ENCODE results near the gene TPST1.

TPST1 gene

DNA sequence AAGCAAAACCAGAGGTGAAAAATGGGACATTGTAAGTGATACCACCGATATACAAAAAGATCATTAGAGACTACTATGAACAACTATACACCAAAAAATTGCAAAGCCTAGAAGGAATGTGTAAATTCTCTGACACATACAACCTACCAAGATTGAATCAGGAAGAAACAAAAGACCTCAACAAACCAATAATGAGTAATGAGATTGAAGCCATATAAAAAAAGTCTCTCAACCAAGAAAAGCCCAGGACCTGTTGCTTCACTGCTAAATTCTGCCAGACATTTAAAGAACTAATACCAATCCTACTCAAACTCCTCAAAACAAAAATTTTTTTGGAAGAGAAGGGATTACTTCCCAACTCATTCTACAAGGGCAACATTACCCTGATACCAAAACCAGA, 134.0 kb downstream of the TPST1 start:
- H3K27ac ChIP-seq (ENCODE audit: low read length, poor library complexity, severe bottlenecking) = no peak overlapping the region
- H2AK5ac ChIP-seq (ENCODE audit: low read length, severe bottlenecking) = no peak overlapping the region
- H4K91ac ChIP-seq (ENCODE audit: low read length) = no peak overlapping the region
- no peak overlapping the region for H2BK120ac ChIP-seq (ENCODE audit: low read depth, low read length)
- H3K14ac ChIP-seq (ENCODE audit: low read length in 2 of 2) = no peak overlapping the region
- no peak overlapping the region for H2BK12ac ChIP-seq (ENCODE audit: low read length in 2 of 2)
- WGBS = no CpG with 5 or more reads among the region's 1 CpG
- no peak overlapping the region for H3K23ac ChIP-seq (ENCODE audit: low read length in 2 of 2)
- no peak overlapping the region for H3K18ac ChIP-seq (ENCODE audit: low read depth in 1 of 2, low read length in 2 of 2)
- H3K9ac ChIP-seq (ENCODE audit: low read length) = no peak overlapping the region
- H3K4me1 ChIP-seq (ENCODE audit: control insufficient read depth, insufficient read depth, low read depth, low read length) = peaks cover 5% of the 10 kb centered on the region
- H2BK5ac ChIP-seq (ENCODE audit: low read depth, low read length, poor library complexity, severe bottlenecking) = no peak overlapping the region
- H3K79me1 ChIP-seq (replicated peaks; ENCODE audit: low read length, poor library complexity, severe bottlenecking) = peaks cover 11% of the 10 kb centered on the region
- H2AFZ ChIP-seq (ENCODE audit: low read depth, low read length) = no peak overlapping the region
- H3K9me3 ChIP-seq (ENCODE audit: control insufficient read depth, low read length) = peaks cover 13% of the 10 kb centered on the region
- H4K8ac ChIP-seq (ENCODE audit: low read length) = no peak overlapping the region
- no peak overlapping the region for H3K4me3 ChIP-seq (ENCODE audit: insufficient read depth in 1 of 2, low read depth in 1 of 2, low read length in 2 of 2)
- H3K4ac ChIP-seq (ENCODE audit: low read depth in 1 of 2, low read length in 2 of 2) = no peak overlapping the region
- H2BK15ac ChIP-seq (ENCODE audit: low read depth, poor library complexity, severe bottlenecking) = no peak overlapping the region
- no peaks in the 10 kb centered on the region for H3K36me3 ChIP-seq (ENCODE audit: control insufficient read depth in 1 of 2, insufficient read depth in 2 of 2, low read depth in 1 of 2, low read length in 2 of 2)
- H3K4me2 ChIP-seq (ENCODE audit: low read length, poor library complexity, severe bottlenecking) = no peak overlapping the region
- DNase-seq = no peak
- no peaks in the 10 kb centered on the region for H3K27me3 ChIP-seq (ENCODE audit: control insufficient read depth in 1 of 2, insufficient read depth in 1 of 2, low read length in 2 of 2)

DNA sequence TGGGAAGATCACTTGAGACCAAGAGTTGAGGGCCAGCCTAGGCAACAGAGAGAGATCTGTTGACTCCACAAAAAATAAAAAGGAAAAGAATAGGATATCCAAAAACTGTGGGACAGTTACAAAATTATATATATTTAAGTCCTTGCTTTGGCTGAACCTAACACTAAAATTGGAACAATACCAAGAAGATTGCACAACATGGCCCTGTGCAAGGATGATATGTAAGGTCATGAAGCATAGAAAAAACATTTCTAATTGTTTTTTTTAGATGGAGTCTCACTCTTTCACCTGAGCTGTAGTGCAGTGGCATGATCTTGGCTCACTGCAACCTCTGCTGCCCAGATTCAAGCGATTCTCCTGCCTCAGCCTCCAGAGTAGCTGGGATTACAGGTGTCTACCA, 139.0 kb downstream of the TPST1 start:
- no peak overlapping the region for H2BK15ac ChIP-seq (ENCODE audit: low read depth, poor library complexity, severe bottlenecking)
- H3K4me1 ChIP-seq (ENCODE audit: control insufficient read depth, insufficient read depth, low read depth, low read length) = no peaks in the 10 kb centered on the region
- H2AFZ ChIP-seq (ENCODE audit: low read depth, low read length) = no peak overlapping the region
- H4K8ac ChIP-seq (ENCODE audit: low read length) = no peak overlapping the region
- no peak overlapping the region for H2AK5ac ChIP-seq (ENCODE audit: low read length, severe bottlenecking)
- peaks cover 9% of the 10 kb centered on the region for H3K9me3 ChIP-seq (ENCODE audit: control insufficient read depth, low read length)
- no peaks in the 10 kb centered on the region for H3K36me3 ChIP-seq (ENCODE audit: control insufficient read depth in 1 of 2, insufficient read depth in 2 of 2, low read depth in 1 of 2, low read length in 2 of 2)
- peaks cover 4% of the 10 kb centered on the region for H3K79me1 ChIP-seq (replicated peaks; ENCODE audit: low read length, poor library complexity, severe bottlenecking)
- H4K91ac ChIP-seq (ENCODE audit: low read length) = no peak overlapping the region
- peak; percentile 47 for DNase-seq
- no peak overlapping the region for H2BK5ac ChIP-seq (ENCODE audit: low read depth, low read length, poor library complexity, severe bottlenecking)
- H3K27ac ChIP-seq (ENCODE audit: low read length, poor library complexity, severe bottlenecking) = no peak overlapping the region
- no peak overlapping the region for H2BK120ac ChIP-seq (ENCODE audit: low read depth, low read length)
- no peak overlapping the region for H3K23ac ChIP-seq (ENCODE audit: low read length in 2 of 2)
- no peak overlapping the region for H3K18ac ChIP-seq (ENCODE audit: low read depth in 1 of 2, low read length in 2 of 2)
- H3K27me3 ChIP-seq (ENCODE audit: control insufficient read depth in 1 of 2, insufficient read depth in 1 of 2, low read length in 2 of 2) = no peaks in the 10 kb centered on the region
- no peak overlapping the region for H3K4me2 ChIP-seq (ENCODE audit: low read length, poor library complexity, severe bottlenecking)
- WGBS = 100% methylated on average over 1 of the region's 1 CpG
- no peak overlapping the region for H3K14ac ChIP-seq (ENCODE audit: low read length in 2 of 2)
- no peak overlapping the region for H3K4me3 ChIP-seq (ENCODE audit: insufficient read depth in 1 of 2, low read depth in 1 of 2, low read length in 2 of 2)
- no peak overlapping the region for H3K9ac ChIP-seq (ENCODE audit: low read length)
- no peak overlapping the region for H3K4ac ChIP-seq (ENCODE audit: low read depth in 1 of 2, low read length in 2 of 2)
- no peak overlapping the region for H2BK12ac ChIP-seq (ENCODE audit: low read length in 2 of 2)

DNA sequence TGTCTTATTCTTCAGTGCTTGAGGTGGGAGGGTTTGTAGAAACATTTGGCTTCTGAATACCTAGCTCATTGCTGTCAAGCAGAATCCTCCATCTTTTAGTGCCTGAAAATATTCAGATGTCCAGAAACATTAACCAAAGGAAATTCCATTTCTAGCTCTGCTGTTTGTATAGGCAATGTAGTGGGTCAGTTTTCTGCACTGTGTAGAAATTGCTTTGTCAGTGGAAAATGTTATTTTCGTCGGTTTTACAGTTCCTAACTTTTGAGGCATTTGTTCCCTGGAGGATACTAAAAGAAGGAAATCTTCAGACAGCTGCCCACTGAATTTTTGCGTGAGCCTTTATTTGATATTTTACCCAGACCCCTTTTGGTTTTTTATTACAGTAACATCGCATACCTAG, 143.4 kb downstream of the TPST1 start:
- Histone ChIP-seq H2BK120ac (ENCODE audit: low read depth, low read length) (no peak overlapping the region), H3K18ac (ENCODE audit: low read depth in 1 of 2, low read length in 2 of 2) (no peak overlapping the region), H2BK5ac (ENCODE audit: low read depth, low read length, poor library complexity, severe bottlenecking) (no peak overlapping the region), H3K4me3 (ENCODE audit: insufficient read depth in 1 of 2, low read depth in 1 of 2, low read length in 2 of 2) (no peak overlapping the region), H2BK12ac (ENCODE audit: low read length in 2 of 2) (no peak overlapping the region), H3K27ac (ENCODE audit: low read length, poor library complexity, severe bottlenecking) (peak overlapping the region; percentile 38), H2BK15ac (ENCODE audit: low read depth, poor library complexity, severe bottlenecking) (no peak overlapping the region), H3K36me3 (ENCODE audit: control insufficient read depth in 1 of 2, insufficient read depth in 2 of 2, low read depth in 1 of 2, low read length in 2 of 2) (peaks cover 0 to 3% of the 10 kb centered on the region in 2 experiments), H4K8ac (ENCODE audit: low read length) (no peak overlapping the region), H3K23ac (ENCODE audit: low read length in 2 of 2) (no peak overlapping the region), H3K4me1 (ENCODE audit: control insufficient read depth, insufficient read depth, low read depth, low read length) (peaks cover 3% of the 10 kb centered on the region), H3K9me3 (ENCODE audit: control insufficient read depth, low read length) (peaks cover 5% of the 10 kb centered on the region), H2AFZ (ENCODE audit: low read depth, low read length) (no peak overlapping the region), H2AK5ac (ENCODE audit: low read length, severe bottlenecking) (no peak overlapping the region), H3K14ac (ENCODE audit: low read length in 2 of 2) (no peak overlapping the region), H3K9ac (ENCODE audit: low read length) (no peak overlapping the region), H4K91ac (ENCODE audit: low read length) (no peak overlapping the region), H3K4me2 (ENCODE audit: low read length, poor library complexity, severe bottlenecking) (no peak overlapping the region), H3K27me3 (ENCODE audit: control insufficient read depth in 1 of 2, insufficient read depth in 1 of 2, low read length in 2 of 2) (no peaks in the 10 kb centered on the region), H3K79me1 (replicated peaks; ENCODE audit: low read length, poor library complexity, severe bottlenecking) (peaks cover 24% of the 10 kb centered on the region), H3K4ac (ENCODE audit: low read depth in 1 of 2, low read length in 2 of 2) (no peak overlapping the region)
- 69% methylated on average over 2 of the region's 4 CpGs for WGBS
- no peak for DNase-seq

DNA sequence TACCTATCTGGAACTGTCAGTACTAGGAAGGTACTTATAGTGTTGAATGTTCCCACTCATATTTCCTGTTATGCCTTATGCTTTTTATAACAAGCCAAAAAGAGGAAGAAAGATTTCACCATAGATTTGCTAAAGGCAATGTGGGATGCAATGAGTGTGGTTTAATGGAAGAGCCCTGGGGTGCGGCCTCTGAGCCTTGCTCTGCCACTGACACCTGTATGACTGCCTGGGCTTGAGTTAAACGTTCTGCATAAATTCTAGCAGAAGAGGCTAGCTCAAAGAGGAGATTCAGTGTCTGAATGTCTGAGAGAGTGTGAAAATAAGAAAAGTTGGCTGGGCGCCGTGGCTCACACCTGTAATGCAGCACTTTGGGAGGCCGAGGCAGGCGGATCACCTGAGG, 143.8 kb downstream of the TPST1 start:
- Histone ChIP-seq H3K9me3 (ENCODE audit: control insufficient read depth, low read length) (peaks cover 5% of the 10 kb centered on the region), H3K27ac (ENCODE audit: low read length, poor library complexity, severe bottlenecking) (peak overlapping the region; percentile 4), H3K4me1 (ENCODE audit: control insufficient read depth, insufficient read depth, low read depth, low read length) (peaks cover 3% of the 10 kb centered on the region), H2BK15ac (ENCODE audit: low read depth, poor library complexity, severe bottlenecking) (no peak overlapping the region), H3K79me1 (replicated peaks; ENCODE audit: low read length, poor library complexity, severe bottlenecking) (peaks cover 26% of the 10 kb centered on the region), H2AFZ (ENCODE audit: low read depth, low read length) (no peak overlapping the region), H3K36me3 (ENCODE audit: control insufficient read depth in 1 of 2, insufficient read depth in 2 of 2, low read depth in 1 of 2, low read length in 2 of 2) (peaks cover 0 to 5% of the 10 kb centered on the region in 2 experiments), H3K18ac (ENCODE audit: low read depth in 1 of 2, low read length in 2 of 2) (no peak overlapping the region), H2BK5ac (ENCODE audit: low read depth, low read length, poor library complexity, severe bottlenecking) (no peak overlapping the region), H2BK120ac (ENCODE audit: low read depth, low read length) (no peak overlapping the region), H3K27me3 (ENCODE audit: control insufficient read depth in 1 of 2, insufficient read depth in 1 of 2, low read length in 2 of 2) (no peaks in the 10 kb centered on the region), H2AK5ac (ENCODE audit: low read length, severe bottlenecking) (no peak overlapping the region), H3K4me2 (ENCODE audit: low read length, poor library complexity, severe bottlenecking) (no peak overlapping the region), H3K9ac (ENCODE audit: low read length) (no peak overlapping the region), H4K91ac (ENCODE audit: low read length) (no peak overlapping the region), H2BK12ac (ENCODE audit: low read length in 2 of 2) (no peak overlapping the region), H3K23ac (ENCODE audit: low read length in 2 of 2) (no peak overlapping the region), H3K4ac (ENCODE audit: low read depth in 1 of 2, low read length in 2 of 2) (no peak overlapping the region), H4K8ac (ENCODE audit: low read length) (no peak overlapping the region), H3K14ac (ENCODE audit: low read length in 2 of 2) (no peak overlapping the region), H3K4me3 (ENCODE audit: insufficient read depth in 1 of 2, low read depth in 1 of 2, low read length in 2 of 2) (no peak overlapping the region)
- 89% methylated on average over 6 of the region's 6 CpGs for WGBS
- no peak for DNase-seq
